Panc1 (cell line): ENCODE measurements around the gene PAK4.

Source experiments
- CTCF ChIP-seq: fragments of 450-650 bp; IDR thresholded peaks from 2 replicates; pipeline ENCODE4 v1.5.1; 2017; ENCODE audit warnings: mild to moderate bottlenecking
- POLR2AphosphoS5 ChIP-seq: IDR thresholded peaks from 2 replicates; pipeline ENCODE4 v1.6.1; 2012; ENCODE audit warnings: mild to moderate bottlenecking, low read depth, low read length, moderate library complexity
- TCF7L2 ChIP-seq: IDR thresholded peaks from 2 replicates; pipeline ENCODE4 v1.6.1; 2011; ENCODE audit warnings: mild to moderate bottlenecking, low read depth, low read length, inconsistent platforms

GRCh38 chr19:39155741-39156140 lies 30.2 kb downstream of the PAK4 start:
- TF ChIP-seq CTCF (no peak), POLR2AphosphoS5 (no peak), TCF7L2 (no peak)
